HUES64 (cell line): ENCODE measurements around the gene C4orf50.

ENCODE experiments used
- H3K27ac ChIP-seq: 2 replicates; pipeline ENCODE4 v1.7.0; 2013; ENCODE audit warnings: low read depth, low read length, inconsistent platforms
- H3K27me3 ChIP-seq: 2 replicates; pipeline ENCODE4 v1.6.1; 2013; ENCODE audit warnings: mild to moderate bottlenecking, low read length; ENCODE audit not compliant: insufficient read depth
- H3K36me3 ChIP-seq: 2 replicates; pipeline ENCODE4 v1.6.1; 2013; ENCODE audit warnings: mild to moderate bottlenecking, low read length; ENCODE audit not compliant: insufficient read depth
- H3K4me1 ChIP-seq: 2 replicates; pipeline ENCODE4 v1.6.1; 2013; ENCODE audit warnings: mild to moderate bottlenecking, low read length, moderate library complexity; ENCODE audit not compliant: insufficient read depth
- H3K4me3 ChIP-seq: 2 replicates; pipeline ENCODE4 v1.5.1; 2013; ENCODE audit warnings: mild to moderate bottlenecking, low read length, moderate library complexity
- H3K9ac ChIP-seq: 2 replicates; pipeline ENCODE4 v1.6.1; 2013; ENCODE audit warnings: mild to moderate bottlenecking, low read depth, low read length
- H3K9me3 ChIP-seq: 2 replicates; pipeline ENCODE4 v1.6.1; 2013; ENCODE audit warnings: low read depth, low read length; ENCODE audit not compliant: insufficient read depth
- whole genome bisulfite sequencing: fragments of 150-250, 120-280 bp; methylation state at CpG from one replicate; pipeline ENCODE4 v1.1.7; 2013; ENCODE audit warnings: missing lambda C conversion rate; 5-methylcytosine and 5-hydroxymethylcytosine counted together

C4orf50 gene

GRCh38 chr4:5991405-5991804 lies 26.8 kb downstream of the C4orf50 start:
- Histone ChIP-seq H3K4me3 (no peak overlapping the region), H3K4me1 (no peaks in the 10 kb centered on the region), H3K9me3 (no peaks in the 10 kb centered on the region), H3K36me3 (no peaks in the 10 kb centered on the region), H3K9ac (no peak overlapping the region), H3K27me3 (no peaks in the 10 kb centered on the region), H3K27ac (no peak overlapping the region)
- WGBS = 65% methylated on average over 1 of the region's 1 CpG

GRCh38 chr4:5990446-5991160 lies 27.6 kb downstream of the C4orf50 start:
- H3K36me3 ChIP-seq = no peaks in the 10 kb centered on the region
- H3K27ac ChIP-seq = no peak overlapping the region
- H3K4me3 ChIP-seq = no peak overlapping the region
- whole genome bisulfite sequencing = 92% methylated on average over 16 of the region's 16 CpGs
- H3K4me1 ChIP-seq = no peaks in the 10 kb centered on the region
- H3K9ac ChIP-seq = no peak overlapping the region
- H3K9me3 ChIP-seq = 0 out of 2 replicates have a peak, but pooled peaks cover 2% of the 10 kb centered on the region
- H3K27me3 ChIP-seq = no peaks in the 10 kb centered on the region

GRCh38 chr4:5989236-5990225 lies 28.7 kb downstream of the C4orf50 start:
- H3K4me1 ChIP-seq = no peaks in the 10 kb centered on the region
- H3K36me3 ChIP-seq = no peaks in the 10 kb centered on the region
- no peak overlapping the region for H3K9ac ChIP-seq
- WGBS = 93% methylated on average over 18 of the region's 18 CpGs
- no peak overlapping the region for H3K27ac ChIP-seq
- no peaks in the 10 kb centered on the region for H3K27me3 ChIP-seq
- H3K9me3 ChIP-seq = peaks cover 11% of the 10 kb centered on the region
- no peak overlapping the region for H3K4me3 ChIP-seq

GRCh38 chr4:5988086-5988845 lies 30.0 kb downstream of the C4orf50 start:
- whole genome bisulfite sequencing = 85% methylated on average over 14 of the region's 14 CpGs
- H3K9me3 ChIP-seq = peaks cover 20% of the 10 kb centered on the region
- H3K4me3 ChIP-seq = no peak overlapping the region

GRCh38 chr4:5984843-5985242 lies 33.4 kb downstream of the C4orf50 start:
- Histone ChIP-seq H3K9ac (no peak overlapping the region), H3K36me3 (no peaks in the 10 kb centered on the region), H3K4me1 (no peaks in the 10 kb centered on the region), H3K9me3 (peaks cover 20% of the 10 kb centered on the region), H3K4me3 (no peak overlapping the region), H3K27me3 (no peaks in the 10 kb centered on the region), H3K27ac (no peak overlapping the region)

More at GRCh38 chr4:5988086-5988845, 30.0 kb downstream of the C4orf50 start:
- H3K36me3 ChIP-seq = no peaks in the 10 kb centered on the region
- no peaks in the 10 kb centered on the region for H3K27me3 ChIP-seq
- H3K4me1 ChIP-seq = no peaks in the 10 kb centered on the region
- no peak overlapping the region for H3K27ac ChIP-seq
- no peak overlapping the region for H3K9ac ChIP-seq

GRCh38 chr4:5982156-5982973 lies 35.9 kb downstream of the C4orf50 start:
- H3K27me3 ChIP-seq = peaks cover 10% of the 10 kb centered on the region; the same call in 1 of the 2 replicates
- no peaks in the 10 kb centered on the region for H3K4me1 ChIP-seq
- no peak overlapping the region for H3K4me3 ChIP-seq
- peaks cover 20% of the 10 kb centered on the region for H3K9me3 ChIP-seq
- 84% methylated on average over 9 of the region's 9 CpGs for WGBS
- H3K9ac ChIP-seq = no peak overlapping the region
- no peaks in the 10 kb centered on the region for H3K36me3 ChIP-seq
- H3K27ac ChIP-seq = no peak overlapping the region

GRCh38 chr4:5980436-5981155 lies 37.6 kb downstream of the C4orf50 start:
- Histone ChIP-seq H3K9ac (no peak overlapping the region), H3K4me3 (no peak overlapping the region), H3K9me3 (peaks cover 18% of the 10 kb centered on the region), H3K36me3 (no peaks in the 10 kb centered on the region), H3K4me1 (no peaks in the 10 kb centered on the region), H3K27me3 (peaks cover 10% of the 10 kb centered on the region; the same call in 1 of the 2 replicates), H3K27ac (no peak overlapping the region)
- 87% methylated on average over 3 of the region's 3 CpGs for WGBS

GRCh38 chr4:5979981-5980380 lies 38.2 kb downstream of the C4orf50 start:
- Histone ChIP-seq H3K27ac (no peak overlapping the region), H3K27me3 (peaks cover 10% of the 10 kb centered on the region; the same call in 1 of the 2 replicates), H3K9me3 (peaks cover 12% of the 10 kb centered on the region), H3K9ac (no peak overlapping the region), H3K4me3 (no peak overlapping the region), H3K36me3 (no peaks in the 10 kb centered on the region), H3K4me1 (no peaks in the 10 kb centered on the region)
- WGBS = 31% methylated on average over 11 of the region's 11 CpGs

- Histone ChIP-seq H3K4me3 (no peak overlapping the region), H3K27ac (no peak overlapping the region), H3K9ac (no peak overlapping the region), H3K9me3 (no peaks in the 10 kb centered on the region), H3K27me3 (peaks cover 10% of the 10 kb centered on the region; the same call in 1 of the 2 replicates), H3K4me1 (no peaks in the 10 kb centered on the region), H3K36me3 (no peaks in the 10 kb centered on the region)
- WGBS = 79% methylated on average over 9 of the region's 9 CpGs
Measured at GRCh38 chr4:5976921-5977320, 41.3 kb downstream of the C4orf50 start.

- Histone ChIP-seq H3K9ac (no peak overlapping the region), H3K4me1 (no peaks in the 10 kb centered on the region), H3K4me3 (no peak overlapping the region), H3K27ac (no peak overlapping the region), H3K9me3 (no peaks in the 10 kb centered on the region), H3K27me3 (peaks cover 10% of the 10 kb centered on the region; the same call in 1 of the 2 replicates), H3K36me3 (no peaks in the 10 kb centered on the region)
- 85% methylated on average over 6 of the region's 6 CpGs for WGBS
Measured at GRCh38 chr4:5976431-5976830, 41.8 kb downstream of the C4orf50 start.
